DND-41 (cell line): ENCODE results near the gene RDH8.

Experiments
- EZH2 ChIP-seq: IDR thresholded peaks from 3 replicates; pipeline ENCODE4 v1.6.1; 2012; ENCODE audit warnings: borderline replicate concordance, low read depth, mild to moderate bottlenecking, moderate library complexity, low read length, inconsistent platforms; ENCODE audit not compliant: severe bottlenecking
- TF ChIP-seq, protein P1 (sequence below): IDR thresholded peaks from 2 replicates; pipeline ENCODE4 v1.5.1; 2012; ENCODE audit warnings: borderline replicate concordance, low read length, moderate library complexity, mild to moderate bottlenecking; ENCODE audit not compliant: poor library complexity, severe bottlenecking; ENCODE audit errors: extremely low read depth

DNA sequence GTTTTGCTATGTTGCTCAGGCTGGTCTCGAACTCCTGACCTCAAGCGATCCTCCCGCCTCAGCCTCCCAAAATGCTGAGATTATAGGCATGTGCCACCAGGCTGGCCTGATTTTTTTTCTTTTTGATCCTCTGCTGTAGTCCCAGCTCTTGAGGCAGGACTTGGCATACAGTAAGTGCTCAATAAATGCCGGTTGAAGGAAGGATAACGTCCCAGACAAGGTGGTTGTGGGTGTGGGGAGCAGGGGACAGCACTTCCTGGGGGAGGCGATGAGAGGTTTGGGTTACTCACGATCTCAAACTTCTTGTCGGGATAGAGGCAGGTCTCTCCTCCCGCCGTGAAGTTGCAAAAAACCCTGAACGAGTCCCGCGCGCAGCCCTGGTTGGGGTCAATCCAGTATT, 47.3 kb upstream of the RDH8 start:
- TF ChIP-seq, protein P1, sequence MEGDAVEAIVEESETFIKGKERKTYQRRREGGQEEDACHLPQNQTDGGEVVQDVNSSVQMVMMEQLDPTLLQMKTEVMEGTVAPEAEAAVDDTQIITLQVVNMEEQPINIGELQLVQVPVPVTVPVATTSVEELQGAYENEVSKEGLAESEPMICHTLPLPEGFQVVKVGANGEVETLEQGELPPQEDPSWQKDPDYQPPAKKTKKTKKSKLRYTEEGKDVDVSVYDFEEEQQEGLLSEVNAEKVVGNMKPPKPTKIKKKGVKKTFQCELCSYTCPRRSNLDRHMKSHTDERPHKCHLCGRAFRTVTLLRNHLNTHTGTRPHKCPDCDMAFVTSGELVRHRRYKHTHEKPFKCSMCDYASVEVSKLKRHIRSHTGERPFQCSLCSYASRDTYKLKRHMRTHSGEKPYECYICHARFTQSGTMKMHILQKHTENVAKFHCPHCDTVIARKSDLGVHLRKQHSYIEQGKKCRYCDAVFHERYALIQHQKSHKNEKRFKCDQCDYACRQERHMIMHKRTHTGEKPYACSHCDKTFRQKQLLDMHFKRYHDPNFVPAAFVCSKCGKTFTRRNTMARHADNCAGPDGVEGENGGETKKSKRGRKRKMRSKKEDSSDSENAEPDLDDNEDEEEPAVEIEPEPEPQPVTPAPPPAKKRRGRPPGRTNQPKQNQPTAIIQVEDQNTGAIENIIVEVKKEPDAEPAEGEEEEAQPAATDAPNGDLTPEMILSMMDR: no peak
- no peak for TF ChIP-seq EZH2
